ENCODE measurements around the gene GDA. TPM values are rescaled to one million over a fixed set of nuclear protein-coding genes. Genes with fewer than 3 reads are reported as not detected.

GDA gene
- total and polyA plus RNA-seq, 5 donors, result 0.07 to 0.35 (median 0.14) TPM; not detected in 2

- H3K9me3 ChIP-seq (ENCODE audit: control insufficient read depth, low read length), result no peaks in the 10 kb centered on the region
- 72% methylated on average over 3 of the region's 3 CpGs for WGBS
- no peak for ATAC-seq
- no peaks in the 10 kb centered on the region for H3K4me1 ChIP-seq (ENCODE audit: control insufficient read depth, insufficient read depth, low read length)
- no peaks in the 10 kb centered on the region for H3K27me3 ChIP-seq (ENCODE audit: control insufficient read depth, insufficient read depth)
- H3K27ac ChIP-seq (ENCODE audit: low read length), result no peak overlapping the region
- H3K4me3 ChIP-seq (ENCODE audit: low read length), result no peak overlapping the region
- DNase-seq, result no peak
- intact Hi-C loops (cut with DNase I), result no loop called here
Observed at GRCh38 chr9:72133365-72134035, 15.7 kb upstream of the GDA start.

DNA sequence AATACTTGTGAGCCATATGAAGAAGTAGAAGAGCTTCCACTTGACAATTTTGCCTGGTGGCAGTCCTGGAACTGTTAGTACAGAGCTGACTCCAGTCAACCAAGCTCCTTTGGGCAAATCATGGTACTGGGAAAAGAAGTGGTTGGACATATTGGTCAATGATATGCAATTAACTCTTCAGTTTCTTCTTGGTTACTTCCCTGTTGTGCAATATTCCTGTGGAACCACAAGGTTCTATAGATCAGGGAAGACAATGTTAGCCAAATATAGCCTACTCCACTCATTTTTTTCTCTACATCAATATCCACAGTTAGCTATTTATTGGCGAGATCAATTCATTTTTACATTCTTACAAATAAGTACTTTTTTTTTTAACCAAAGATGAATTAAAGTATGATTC is 14.4 kb upstream of the GDA start:
- no peaks in the 10 kb centered on the region for H3K4me1 ChIP-seq (ENCODE audit: control insufficient read depth, insufficient read depth, low read length)
- H3K27me3 ChIP-seq (ENCODE audit: control insufficient read depth, insufficient read depth), result no peaks in the 10 kb centered on the region
- no peaks in the 10 kb centered on the region for H3K9me3 ChIP-seq (ENCODE audit: control insufficient read depth, low read length)
- ATAC-seq (no peak), DNase-seq (no peak)
- no peak overlapping the region for H3K4me3 ChIP-seq (ENCODE audit: low read length)
- H3K27ac ChIP-seq (ENCODE audit: low read length), result no peak overlapping the region
- 92% methylated on average over 1 of the region's 1 CpG for WGBS
- intact Hi-C loops (cut with DNase I), result no loop called here

DNA sequence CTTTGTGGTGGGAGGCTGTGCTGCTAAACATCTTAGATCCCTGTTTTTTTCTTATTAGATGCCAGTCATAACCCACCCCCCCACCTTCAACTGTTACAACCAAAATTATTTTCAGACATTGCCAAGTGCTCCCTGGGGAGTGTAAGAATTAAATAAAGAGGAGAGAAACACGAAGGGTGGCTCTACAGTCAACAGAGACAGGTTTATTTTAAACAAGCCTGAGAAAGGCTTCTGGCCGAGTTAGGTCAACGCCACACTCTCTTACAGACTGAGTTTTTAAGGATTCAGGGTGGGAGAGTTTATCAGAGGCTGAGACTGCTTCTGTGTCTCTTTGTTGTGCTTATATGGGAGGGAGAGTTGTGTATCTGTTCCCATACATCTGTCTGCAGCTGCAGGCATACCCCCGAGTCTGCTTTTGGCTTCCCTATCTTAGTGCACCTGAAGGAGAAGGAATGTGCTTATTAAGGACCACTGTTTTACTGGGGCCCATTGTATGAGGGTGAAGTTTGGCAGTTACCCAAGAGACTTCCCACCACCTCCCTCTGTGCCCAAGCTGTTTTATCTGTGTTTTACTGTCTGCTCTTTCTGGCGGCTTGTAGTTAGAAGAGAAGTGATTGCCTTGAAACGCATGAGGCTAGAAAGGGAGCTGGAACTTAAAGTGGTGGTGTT is 11.4 kb upstream of the GDA start:
- DNase-seq (no peak), ATAC-seq (no peak)
- 80% methylated on average over 6 of the region's 6 CpGs for WGBS
- Histone ChIP-seq H3K27me3 (ENCODE audit: control insufficient read depth, insufficient read depth) (no peaks in the 10 kb centered on the region), H3K9me3 (ENCODE audit: control insufficient read depth, low read length) (no peaks in the 10 kb centered on the region), H3K4me3 (ENCODE audit: low read length) (no peak overlapping the region), H3K27ac (ENCODE audit: low read length) (no peak overlapping the region), H3K4me1 (ENCODE audit: control insufficient read depth, insufficient read depth, low read length) (no peaks in the 10 kb centered on the region)
- intact Hi-C loops (cut with DNase I), result no loop called here

DNA sequence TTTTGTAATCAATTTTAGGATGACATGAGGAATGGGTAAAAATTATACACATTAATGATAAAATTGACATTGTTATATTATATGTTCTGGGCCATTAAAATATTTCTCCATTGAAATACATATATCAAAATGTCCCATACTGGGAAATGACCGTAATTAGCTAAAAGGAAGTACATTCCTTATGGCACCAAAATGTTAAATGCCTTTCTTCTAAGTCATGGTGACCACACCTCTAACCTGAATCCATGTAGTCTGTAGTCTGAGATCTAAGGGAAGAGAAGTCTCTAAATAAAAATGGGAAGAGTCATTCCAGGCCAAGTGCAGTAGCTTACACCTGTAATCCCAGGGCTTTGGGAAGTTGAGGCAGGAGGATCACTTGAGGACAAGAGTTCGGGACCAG is 10.0 kb upstream of the GDA start:
- Histone ChIP-seq H3K9me3 (ENCODE audit: control insufficient read depth, low read length) (no peaks in the 10 kb centered on the region), H3K4me3 (ENCODE audit: low read length) (no peak overlapping the region), H3K27me3 (ENCODE audit: control insufficient read depth, insufficient read depth) (no peaks in the 10 kb centered on the region), H3K4me1 (ENCODE audit: control insufficient read depth, insufficient read depth, low read length) (no peaks in the 10 kb centered on the region), H3K27ac (ENCODE audit: low read length) (no peak overlapping the region)
- 85% methylated on average over 2 of the region's 2 CpGs for WGBS
- intact Hi-C loops (cut with DNase I), result no loop called here
- ATAC-seq (no peak), DNase-seq (no peak)

- H3K27me3 ChIP-seq (ENCODE audit: control insufficient read depth, insufficient read depth), result no peaks in the 10 kb centered on the region
- intact Hi-C loops (cut with DNase I), result loop anchor here in 1 of 4 donors (10.0 kb wide), 1 partner anchor 74 kb away; no protein-coding TSS in a partner anchor
- H3K4me1 ChIP-seq (ENCODE audit: control insufficient read depth, insufficient read depth, low read length), result no peaks in the 10 kb centered on the region
- no peaks in the 10 kb centered on the region for H3K9me3 ChIP-seq (ENCODE audit: control insufficient read depth, low read length)
- no peak for ATAC-seq
- no peak for DNase-seq
- no peak overlapping the region for H3K4me3 ChIP-seq (ENCODE audit: low read length)
- WGBS, result 76% methylated on average over 4 of the region's 4 CpGs
- no peak overlapping the region for H3K27ac ChIP-seq (ENCODE audit: low read length)
Observed at GRCh38 chr9:72140586-72140985, 8.7 kb upstream of the GDA start.

- intact Hi-C loops (cut with DNase I), result loop anchor here in 1 of 4 donors (10.0 kb wide), 1 partner anchor 73 kb away; no protein-coding TSS in a partner anchor
- WGBS, result 69% methylated on average over 3 of the region's 3 CpGs
- no peak overlapping the region for H3K27ac ChIP-seq (ENCODE audit: low read length)
- no peak for DNase-seq
- H3K27me3 ChIP-seq (ENCODE audit: control insufficient read depth, insufficient read depth), result no peaks in the 10 kb centered on the region
- no peaks in the 10 kb centered on the region for H3K4me1 ChIP-seq (ENCODE audit: control insufficient read depth, insufficient read depth, low read length)
- no peaks in the 10 kb centered on the region for H3K9me3 ChIP-seq (ENCODE audit: control insufficient read depth, low read length)
- no peak for ATAC-seq
- no peak overlapping the region for H3K4me3 ChIP-seq (ENCODE audit: low read length)
Observed at GRCh38 chr9:72141484-72141883, 7.8 kb upstream of the GDA start.

DNA sequence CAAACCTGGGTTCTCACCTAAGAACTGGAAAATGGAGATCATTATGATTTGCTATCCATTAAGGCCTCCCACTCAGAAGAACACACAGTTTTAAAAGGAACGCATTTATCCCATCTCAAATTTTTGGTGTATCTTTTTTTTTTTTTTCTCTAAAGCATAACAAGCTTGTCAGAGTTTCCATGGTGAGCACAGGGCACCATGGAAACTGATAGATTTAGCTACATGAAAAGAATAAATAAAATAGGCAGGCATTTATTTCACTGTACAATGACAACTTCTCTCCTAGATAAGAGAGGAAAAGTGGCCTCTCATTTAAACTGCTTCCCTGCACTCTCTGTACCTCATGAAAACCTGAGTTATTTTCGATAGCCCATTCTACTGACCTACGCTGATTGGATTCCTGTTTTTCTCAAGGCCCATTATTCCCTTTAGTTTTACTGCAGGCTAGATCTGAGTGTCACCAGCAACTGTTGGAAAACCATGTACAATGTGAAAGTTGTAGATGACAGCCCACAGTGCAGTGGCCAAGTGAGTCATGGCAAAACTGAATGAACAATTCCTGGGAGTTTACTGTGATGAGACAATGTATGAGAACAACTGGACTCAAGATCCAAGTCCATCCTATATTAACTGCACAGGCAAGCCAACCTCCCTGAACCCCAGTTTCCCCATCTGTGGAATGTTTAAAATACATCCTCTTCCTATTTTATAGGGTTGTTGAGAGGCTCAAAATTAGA is 4.3 kb upstream of the GDA start:
- H3K9me3 ChIP-seq (ENCODE audit: control insufficient read depth, low read length), result no peaks in the 10 kb centered on the region
- no peak for ATAC-seq
- no peak for DNase-seq
- no peak overlapping the region for H3K27ac ChIP-seq (ENCODE audit: low read length)
- H3K4me3 ChIP-seq (ENCODE audit: low read length), result no peak overlapping the region
- H3K4me1 ChIP-seq (ENCODE audit: control insufficient read depth, insufficient read depth, low read length), result no peaks in the 10 kb centered on the region
- intact Hi-C loops (cut with DNase I), result loop anchor here in 1 of 4 donors (10.0 kb wide), 1 partner anchor 70 kb away; no protein-coding TSS in a partner anchor
- no peaks in the 10 kb centered on the region for H3K27me3 ChIP-seq (ENCODE audit: control insufficient read depth, insufficient read depth)
- WGBS, result 84% methylated on average over 3 of the region's 3 CpGs

DNA sequence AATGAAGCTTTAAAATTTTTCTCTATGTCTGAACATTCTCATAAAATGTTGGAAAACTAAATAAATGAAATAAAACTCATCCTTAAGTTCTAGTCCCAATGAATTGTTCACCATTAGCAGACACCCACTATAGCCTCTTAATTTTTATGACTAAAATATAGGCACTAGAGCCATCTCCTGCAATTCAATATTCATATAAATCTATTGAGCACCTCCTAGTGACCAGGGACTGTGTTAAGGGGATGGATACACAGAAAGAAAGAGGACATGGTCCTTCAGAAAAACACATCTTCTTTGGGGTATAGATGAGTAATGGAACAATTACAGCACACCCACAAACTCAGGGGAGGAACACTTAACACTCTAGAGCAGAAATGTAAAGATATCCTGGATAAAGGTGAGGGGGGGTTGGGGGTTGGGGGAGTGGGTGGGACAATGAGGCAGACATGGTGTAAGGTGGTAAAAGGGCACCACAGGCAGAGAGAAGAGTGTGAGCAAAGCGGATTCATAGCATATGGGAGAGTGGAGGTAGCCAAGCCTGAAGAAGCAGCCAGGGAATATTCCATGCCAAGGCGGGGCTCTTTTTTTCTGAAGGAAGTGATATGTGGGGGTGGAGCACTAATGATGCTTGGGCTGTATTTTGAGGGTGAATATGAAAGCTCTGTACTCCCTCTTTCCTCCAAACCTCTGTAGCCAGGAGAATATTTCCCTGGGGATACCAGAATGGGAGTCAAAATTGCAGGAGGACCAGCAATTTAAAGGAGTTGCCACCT is 3.3 kb upstream of the GDA start:
- no peaks in the 10 kb centered on the region for H3K4me1 ChIP-seq (ENCODE audit: control insufficient read depth, insufficient read depth, low read length)
- no peak for DNase-seq
- WGBS, result 90% methylated on average over 2 of the region's 2 CpGs
- H3K27ac ChIP-seq (ENCODE audit: low read length), result no peak overlapping the region
- intact Hi-C loops (cut with DNase I), result loop anchor here in 1 of 4 donors (10.0 kb wide), 1 partner anchor 69 kb away; no protein-coding TSS in a partner anchor
- no peaks in the 10 kb centered on the region for H3K27me3 ChIP-seq (ENCODE audit: control insufficient read depth, insufficient read depth)
- H3K4me3 ChIP-seq (ENCODE audit: low read length), result no peak overlapping the region
- no peaks in the 10 kb centered on the region for H3K9me3 ChIP-seq (ENCODE audit: control insufficient read depth, low read length)
- no peak for ATAC-seq

GRCh38 chr9:72147676-72148075 is 1.6 kb upstream of the GDA start:
- 59% methylated on average over 5 of the region's 5 CpGs for WGBS
- H3K27me3 ChIP-seq (ENCODE audit: control insufficient read depth, insufficient read depth), result no peaks in the 10 kb centered on the region
- ATAC-seq (no peak), DNase-seq (no peak)
- H3K9me3 ChIP-seq (ENCODE audit: control insufficient read depth, low read length), result no peaks in the 10 kb centered on the region
- intact Hi-C loops (cut with DNase I), result loop anchor here in 1 of 4 donors (10.0 kb wide), 1 partner anchor 67 kb away; no protein-coding TSS in a partner anchor
- H3K27ac ChIP-seq (ENCODE audit: low read length), result no peak overlapping the region
- no peaks in the 10 kb centered on the region for H3K4me1 ChIP-seq (ENCODE audit: control insufficient read depth, insufficient read depth, low read length)
- H3K4me3 ChIP-seq (ENCODE audit: low read length), result no peak overlapping the region

DNA sequence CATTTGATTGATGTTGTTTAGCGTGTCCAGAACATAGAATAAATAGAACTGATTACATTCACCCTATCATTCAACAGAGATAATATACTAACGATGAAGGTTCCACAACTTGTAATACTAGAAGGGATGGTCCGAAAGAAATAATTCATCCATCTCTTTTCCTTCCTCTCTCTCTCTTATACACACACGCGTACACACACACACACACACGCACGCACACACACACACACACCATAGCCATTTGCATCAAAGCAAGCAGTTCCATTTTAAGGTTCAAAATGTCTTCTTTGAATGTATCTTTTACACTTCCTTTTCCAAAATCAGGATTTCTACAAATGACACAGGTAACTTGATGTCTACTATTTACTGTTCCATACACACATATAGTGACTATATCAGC is 887 bp downstream of the GDA start:
- Histone ChIP-seq H3K27ac (ENCODE audit: low read length) (no peak overlapping the region), H3K27me3 (ENCODE audit: control insufficient read depth, insufficient read depth) (no peaks in the 10 kb centered on the region), H3K4me1 (ENCODE audit: control insufficient read depth, insufficient read depth, low read length) (no peaks in the 10 kb centered on the region), H3K4me3 (ENCODE audit: low read length) (no peak overlapping the region), H3K9me3 (ENCODE audit: control insufficient read depth, low read length) (no peaks in the 10 kb centered on the region)
- intact Hi-C loops (cut with DNase I), result no loop called here
- ATAC-seq (no peak), DNase-seq (no peak)
- 59% methylated on average over 7 of the region's 7 CpGs for WGBS
